ENCODE data around the gene VAT1. TPM values are rescaled to one million over a fixed set of nuclear protein-coding genes. Genes with fewer than 3 reads are reported as not detected.

The VAT1 gene
- total RNA-seq, 2 donors from 2014 or later, result 91.5 to 158 TPM

- Histone ChIP-seq H3K4me1 (ENCODE audit: control insufficient read depth in 1 of 2, low read depth in 2 of 2) (no peaks in the 10 kb centered on the region), H3K9me3 (no peaks in the 10 kb centered on the region), H3K27me3 (replicated peaks; ENCODE audit: insufficient read depth) (no peaks in the 10 kb centered on the region), H3K36me3 (peaks cover 12% of the 10 kb centered on the region), H3K4me3 (no peak overlapping the region), H3K27ac (peak overlapping the region in 1 of 2 donors; percentile 13)
- DNase-seq (ENCODE audit: low spot score) (no peak), ATAC-seq (ENCODE audit: insufficient number of reproducible peaks, low FRiP score, low read depth) (no peak)
- TF ChIP-seq CTCF (IDR thresholded peaks at IDR 0.05), result no peak
Observed at GRCh38 chr17:43014020-43014648, 8.1 kb downstream of the VAT1 start.

GRCh38 chr17:43013296-43013695 lies 8.9 kb downstream of the VAT1 start:
- no peak for ATAC-seq (ENCODE audit: insufficient number of reproducible peaks, low FRiP score, low read depth)
- DNase-seq (ENCODE audit: low spot score), result no peak
- H3K4me1 ChIP-seq (ENCODE audit: control insufficient read depth in 1 of 2, low read depth in 2 of 2), result no peaks in the 10 kb centered on the region

GRCh38 chr17:43011728-43012472 lies 10.3 kb downstream of the VAT1 start:
- no peak for TF ChIP-seq CTCF (IDR thresholded peaks at IDR 0.05)
- ATAC-seq (ENCODE audit: insufficient number of reproducible peaks, low FRiP score, low read depth), result no peak
- Histone ChIP-seq H3K36me3 (peaks cover 12% of the 10 kb centered on the region), H3K4me1 (ENCODE audit: control insufficient read depth in 1 of 2, low read depth in 2 of 2) (peaks cover 0 to 6% of the 10 kb centered on the region in 2 donors), H3K9me3 (no peaks in the 10 kb centered on the region), H3K27ac (no peak overlapping the region), H3K4me3 (no peak overlapping the region), H3K27me3 (replicated peaks; ENCODE audit: insufficient read depth) (no peaks in the 10 kb centered on the region)
- DNase-seq (ENCODE audit: low spot score), result no peak

More at GRCh38 chr17:43013296-43013695, 8.9 kb downstream of the VAT1 start:
- H3K27ac ChIP-seq, result no peak overlapping the region
- peaks cover 12% of the 10 kb centered on the region for H3K36me3 ChIP-seq
- no peaks in the 10 kb centered on the region for H3K27me3 ChIP-seq (replicated peaks; ENCODE audit: insufficient read depth)
- no peak overlapping the region for H3K4me3 ChIP-seq
- no peak for TF ChIP-seq CTCF (IDR thresholded peaks at IDR 0.05)
- no peaks in the 10 kb centered on the region for H3K9me3 ChIP-seq

GRCh38 chr17:43010667-43011308 lies 11.4 kb downstream of the VAT1 start:
- TF ChIP-seq CTCF (IDR thresholded peaks at IDR 0.05), result no peak

More at GRCh38 chr17:43010667-43011308, 11.4 kb downstream of the VAT1 start:
- Histone ChIP-seq H3K27me3 (replicated peaks; ENCODE audit: insufficient read depth) (no peaks in the 10 kb centered on the region), H3K9me3 (no peaks in the 10 kb centered on the region), H3K27ac (no peak overlapping the region), H3K36me3 (peaks cover 7% of the 10 kb centered on the region), H3K4me3 (no peak overlapping the region), H3K4me1 (ENCODE audit: control insufficient read depth in 1 of 2, low read depth in 2 of 2) (peaks cover 0 to 9% of the 10 kb centered on the region in 2 donors)
- ATAC-seq (ENCODE audit: insufficient number of reproducible peaks, low FRiP score, low read depth) (no peak), DNase-seq (ENCODE audit: low spot score) (no peak)

Measured in thoracic aorta (tissue), 2 donors.